NCI-H1092 treated with DMSO at 0.1 percent for 48 hours (cell line): ENCODE measurements around the gene CLIC5.

ENCODE experiments used
- DNase-seq: peaks from one replicate; lab custom pipeline; 2025; lab: John Stamatoyannopoulos, UW

The CLIC5 gene

GRCh38 chr6:45892196-45892595 is 123.5 kb downstream of the CLIC5 start:
- no peak for DNase-seq

GRCh38 chr6:45886776-45887175 is 128.9 kb downstream of the CLIC5 start:
- DNase-seq: no peak

GRCh38 chr6:45884336-45884735 is 131.3 kb downstream of the CLIC5 start:
- DNase-seq: no peak

GRCh38 chr6:45882671-45883070 is 133.0 kb downstream of the CLIC5 start:
- no peak for DNase-seq

GRCh38 chr6:45881705-45882467 is 133.8 kb downstream of the CLIC5 start:
- no peak for DNase-seq

- DNase-seq: no peak
Observed at GRCh38 chr6:45880676-45881075, 135.0 kb downstream of the CLIC5 start.

GRCh38 chr6:45880159-45880558 is 135.5 kb downstream of the CLIC5 start:
- DNase-seq: no peak

- DNase-seq: no peak
Observed at GRCh38 chr6:45877970-45878590, 137.6 kb downstream of the CLIC5 start.

- no peak for DNase-seq
Observed at GRCh38 chr6:45872827-45873365, 142.8 kb downstream of the CLIC5 start.

- DNase-seq: no peak
Observed at GRCh38 chr6:45870531-45870930, 145.1 kb downstream of the CLIC5 start.

- DNase-seq: no peak
Observed at GRCh38 chr6:45864651-45865050, 151.0 kb downstream of the CLIC5 start.

GRCh38 chr6:45858691-45859090 is 157.0 kb downstream of the CLIC5 start:
- DNase-seq: no peak

GRCh38 chr6:45857827-45858226 is 157.8 kb downstream of the CLIC5 start:
- DNase-seq: no peak

GRCh38 chr6:45855642-45856394 is 159.8 kb downstream of the CLIC5 start:
- no peak for DNase-seq

- DNase-seq: no peak
Observed at GRCh38 chr6:45854149-45854742, 161.4 kb downstream of the CLIC5 start.

GRCh38 chr6:45851034-45851400 is 164.6 kb downstream of the CLIC5 start:
- no peak for DNase-seq

- DNase-seq: no peak
Observed at GRCh38 chr6:45850378-45851033, 165.2 kb downstream of the CLIC5 start.

GRCh38 chr6:45845567-45845966 is 170.1 kb downstream of the CLIC5 start:
- DNase-seq: no peak

- DNase-seq: no peak
Observed at GRCh38 chr6:45844986-45845385, 170.7 kb downstream of the CLIC5 start.

- DNase-seq: no peak
Observed at GRCh38 chr6:45843848-45844521, 171.7 kb downstream of the CLIC5 start.

- no peak for DNase-seq
Observed at GRCh38 chr6:45841062-45841461, 174.6 kb downstream of the CLIC5 start.
